COLO829 (cell line): Measurements from ENCODE around the gene MRGPRE.

Experiments
- DNase-seq: peaks from one replicate; pipeline ENCODE4 v3.0.0; 2012; ENCODE audit warnings: low spot score

Gene MRGPRE

DNA sequence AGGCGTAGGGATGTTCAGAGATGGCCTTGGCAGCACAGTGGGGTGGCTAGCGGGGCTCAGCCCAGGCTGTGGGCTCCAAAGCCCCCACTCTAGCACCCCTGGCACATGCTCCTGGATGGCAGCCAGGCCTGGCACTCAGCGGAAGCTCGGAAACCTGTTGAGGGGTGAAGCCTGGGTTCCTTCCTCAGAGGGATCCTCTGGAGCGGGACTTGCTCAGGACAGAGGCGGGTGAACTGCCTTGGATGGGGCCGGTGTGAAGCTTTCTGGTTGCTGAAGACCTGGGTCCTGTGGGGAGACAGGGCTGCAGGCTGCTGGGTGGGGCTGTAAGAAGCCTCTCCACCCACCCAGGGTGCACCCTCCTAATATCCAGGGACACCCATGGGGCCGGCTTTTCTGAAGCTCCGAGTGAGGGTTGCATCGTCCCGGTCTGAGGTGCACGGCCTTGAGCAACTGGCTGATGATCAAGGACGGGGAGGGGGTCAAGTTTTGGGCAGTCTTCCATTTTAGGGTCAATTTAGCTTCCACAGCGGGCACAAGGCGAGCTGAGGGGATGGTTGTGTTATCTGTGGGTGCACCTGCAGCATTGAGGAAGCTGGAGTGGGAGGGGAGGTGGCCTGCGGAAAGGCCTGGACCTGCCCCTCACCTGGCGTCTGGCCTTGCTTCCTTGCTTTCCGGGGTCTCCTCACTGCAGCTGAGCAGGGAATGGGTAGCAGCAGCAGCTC is 5.2 kb downstream of the MRGPRE start:
- no peak for DNase-seq

DNA sequence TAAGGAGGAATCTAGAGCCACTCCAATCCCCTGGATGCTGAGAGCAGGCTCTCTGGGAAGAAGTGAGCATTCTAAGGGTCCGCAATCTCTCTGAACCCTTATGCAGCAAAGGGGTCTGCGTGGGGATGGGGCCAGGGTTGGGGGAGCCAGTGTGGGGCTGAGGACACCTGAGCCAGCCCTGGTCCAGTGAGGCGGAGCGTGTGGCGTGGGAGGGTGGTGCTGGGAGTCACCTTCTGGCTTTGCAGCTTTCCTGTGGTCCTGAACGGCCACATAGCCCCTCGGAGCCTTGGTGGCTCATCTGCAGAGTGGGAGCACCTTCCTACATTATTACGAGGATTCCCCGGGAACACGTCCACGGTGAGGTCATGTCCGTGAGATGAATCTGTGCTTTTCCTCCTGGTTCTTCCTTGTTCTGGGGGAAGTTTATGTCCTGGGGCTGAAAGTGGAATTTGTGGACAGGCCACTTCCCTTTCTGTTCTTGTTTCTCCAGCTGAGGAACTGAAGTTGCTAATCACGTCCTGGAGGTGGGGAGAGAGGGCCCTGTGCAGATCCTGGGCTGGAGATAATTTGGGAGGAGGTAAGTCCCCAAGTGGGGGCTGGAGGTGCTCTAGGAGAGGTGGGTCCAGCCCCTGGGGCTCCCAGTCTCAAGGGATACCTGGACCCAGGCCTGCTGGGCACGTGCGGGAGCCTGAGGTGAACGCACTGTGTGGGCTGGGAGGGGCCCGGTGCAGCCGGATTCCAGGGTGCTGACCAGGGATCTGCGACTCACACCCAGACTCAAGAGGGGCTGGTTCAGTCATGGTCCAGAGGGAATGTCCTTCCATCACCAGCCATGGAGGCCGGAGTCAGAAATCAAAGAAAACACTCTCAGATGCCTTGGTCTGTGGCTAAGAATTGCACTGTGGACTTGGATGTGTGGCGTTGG is 6.1 kb downstream of the MRGPRE start:
- DNase-seq = no peak

GRCh38 chr11:3225159-3225758 is 7.0 kb downstream of the MRGPRE start:
- DNase-seq = no peak

DNA sequence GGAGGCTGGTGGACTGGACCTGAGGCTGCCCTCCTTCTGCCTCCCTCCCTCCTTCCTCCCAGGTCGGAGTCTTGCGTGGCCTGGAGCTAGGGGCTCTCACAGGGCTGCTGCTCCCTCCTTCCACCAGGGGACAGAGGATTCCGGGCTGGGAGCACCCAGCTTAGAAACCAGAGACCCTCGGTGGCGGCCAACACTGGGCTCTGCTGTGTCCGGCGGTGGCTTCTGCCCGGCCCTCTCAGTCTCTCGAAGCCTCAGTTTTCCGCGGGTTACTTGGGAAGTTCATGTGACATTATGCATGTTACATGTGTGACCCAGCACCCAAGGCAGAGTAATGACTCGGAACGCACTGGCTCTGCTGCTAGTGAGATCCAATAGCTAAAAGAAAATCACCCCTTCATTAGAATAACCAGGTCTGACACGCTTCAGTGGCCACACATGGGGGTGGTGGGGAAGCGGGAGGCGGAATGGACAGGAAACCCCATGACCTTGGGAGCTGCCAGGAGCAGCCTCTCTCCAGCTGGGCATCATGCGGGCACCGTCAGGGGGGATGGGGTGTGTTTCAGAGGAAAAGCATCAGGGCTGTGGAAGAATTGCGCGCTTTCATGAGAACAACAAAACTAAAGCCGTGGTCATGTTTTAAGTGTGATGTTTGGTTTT is 7.7 kb downstream of the MRGPRE start:
- no peak for DNase-seq

DNA sequence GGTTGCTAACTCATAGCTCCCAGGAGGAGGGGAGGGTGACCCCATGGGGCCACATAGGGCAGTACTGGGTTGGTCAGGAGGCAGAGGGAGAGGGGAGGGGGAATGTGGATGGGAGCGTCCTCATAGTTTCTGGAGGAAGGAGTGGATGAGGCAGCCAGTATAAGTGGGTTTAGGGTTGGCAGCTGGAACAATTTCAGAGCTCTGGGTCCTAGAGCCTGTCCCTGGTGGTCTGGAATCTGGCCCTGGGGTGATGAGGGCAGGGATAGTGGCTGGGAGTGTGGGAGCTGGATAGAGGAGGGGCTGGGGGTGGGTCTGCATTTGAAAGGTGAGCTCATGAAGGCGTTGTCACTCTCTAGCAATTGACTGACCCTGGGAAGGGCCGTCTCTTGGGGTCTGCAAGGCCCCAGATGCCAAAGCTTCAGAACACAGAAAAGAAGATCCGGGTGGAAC is 8.3 kb downstream of the MRGPRE start:
- DNase-seq = no peak

GRCh38 chr11:3222941-3223915 is 9.0 kb downstream of the MRGPRE start:
- DNase-seq = no peak

DNA sequence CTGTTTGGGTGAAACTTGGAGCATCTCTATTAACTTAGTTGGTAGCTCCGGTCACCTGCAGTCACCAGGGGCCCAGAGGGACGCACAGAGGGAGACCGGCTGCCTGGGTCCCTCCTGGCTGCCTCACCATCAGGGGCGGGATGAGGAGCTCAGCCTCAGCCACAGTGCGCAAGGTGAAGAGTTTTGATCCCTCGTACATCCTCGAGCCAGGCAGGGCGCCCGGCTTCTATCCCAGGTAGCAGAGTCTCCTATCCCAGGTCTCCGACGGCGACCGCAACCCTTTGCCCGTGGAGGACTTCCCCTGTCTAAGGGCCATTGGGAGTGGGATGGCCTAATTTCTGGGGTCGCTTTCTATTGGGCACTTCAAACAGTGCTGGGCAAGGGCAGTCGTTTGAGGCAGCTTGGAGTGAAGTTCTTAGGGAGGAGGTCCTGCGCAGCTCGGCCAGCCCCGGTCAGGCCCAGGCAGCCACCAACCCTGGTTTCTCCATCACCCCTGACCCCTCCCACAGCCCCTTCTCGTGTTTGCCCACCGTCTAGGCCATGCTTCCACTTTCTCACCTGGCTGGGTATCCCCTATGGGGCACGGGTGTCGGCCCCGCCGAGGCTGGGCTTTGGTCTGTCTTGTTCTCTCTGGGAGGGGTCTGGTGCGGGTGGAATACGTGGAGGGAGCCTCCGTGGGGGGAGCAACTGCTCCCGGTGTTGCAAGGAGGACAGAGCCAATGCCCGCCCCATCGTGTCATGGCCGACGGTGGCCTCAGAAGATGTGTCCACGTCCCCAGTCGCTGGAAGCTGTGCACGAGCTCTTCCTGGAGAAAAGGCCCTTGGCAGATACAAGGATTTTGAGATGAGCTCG is 10.0 kb downstream of the MRGPRE start:
- no peak for DNase-seq

DNA sequence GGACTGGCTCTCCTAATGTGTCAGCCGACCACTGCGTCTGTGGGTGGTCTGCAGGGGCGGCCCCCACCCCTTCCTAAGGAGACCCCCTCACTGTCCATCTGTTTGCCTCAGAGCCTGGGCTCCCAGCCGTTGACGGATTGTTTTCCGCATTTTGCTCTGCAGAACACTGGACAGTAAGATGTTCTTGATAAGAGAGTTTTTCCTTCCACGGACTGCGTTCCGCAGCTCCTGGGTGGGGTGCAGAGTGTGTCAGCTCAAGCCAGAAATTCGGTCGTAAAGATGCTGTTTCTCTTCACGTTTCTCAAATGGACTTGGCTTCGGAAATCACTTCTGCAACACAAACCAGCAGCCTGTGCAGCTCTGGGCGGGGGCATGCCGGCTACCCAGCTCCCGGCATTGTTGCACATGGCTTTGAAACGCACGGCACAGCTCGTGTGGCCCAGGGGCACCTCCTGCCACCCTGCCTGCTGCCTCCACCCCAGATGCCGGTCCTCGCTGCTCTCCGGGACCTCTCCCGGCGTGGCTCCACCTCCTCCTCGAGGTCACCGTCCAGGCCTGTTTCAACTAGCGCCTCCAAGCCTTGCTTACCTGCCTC is 10.7 kb downstream of the MRGPRE start:
- DNase-seq = no peak

DNA sequence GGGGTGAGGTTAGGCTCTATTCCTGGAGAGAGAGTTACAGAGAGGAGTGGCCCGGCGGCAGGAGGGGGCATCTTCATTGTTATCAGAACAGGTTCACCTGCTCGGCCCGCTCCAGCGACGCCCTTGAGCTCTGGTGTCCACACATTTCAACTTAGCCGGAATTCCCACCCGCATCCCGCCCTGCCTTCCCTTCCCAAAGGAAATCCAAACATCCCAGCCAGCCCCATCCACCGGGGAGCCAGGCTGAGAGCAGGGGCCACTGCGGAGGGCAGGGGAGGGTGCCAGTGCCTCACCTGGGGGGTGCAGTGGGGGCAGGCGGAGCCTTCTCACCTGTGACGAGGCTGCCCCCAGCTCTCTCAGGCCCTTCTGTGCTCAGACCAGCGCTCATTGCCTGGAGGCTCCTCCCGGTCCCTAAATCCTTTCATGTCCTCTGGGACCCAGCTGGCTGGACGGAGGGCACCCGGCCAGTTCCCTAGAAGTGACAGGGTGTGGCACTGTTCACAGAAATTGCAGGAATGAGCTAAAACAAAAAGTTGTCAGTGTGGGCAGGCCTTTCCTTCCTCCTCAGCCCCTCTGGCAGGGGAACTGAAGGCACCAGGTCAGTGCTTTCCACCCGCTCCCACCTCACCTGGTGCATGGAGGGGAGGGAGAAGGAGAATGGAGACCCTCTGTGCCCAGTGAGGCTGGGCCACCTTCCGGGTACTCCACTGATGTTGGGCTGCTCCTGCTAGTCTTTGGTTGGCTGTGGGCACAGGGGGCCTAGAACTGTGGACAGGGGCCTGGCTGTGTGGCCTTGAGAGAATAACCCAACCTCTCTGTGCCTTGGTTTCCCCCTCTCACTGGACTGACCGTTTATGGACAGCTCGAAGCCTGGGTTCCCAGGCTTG is 11.5 kb downstream of the MRGPRE start:
- DNase-seq = no peak

DNA sequence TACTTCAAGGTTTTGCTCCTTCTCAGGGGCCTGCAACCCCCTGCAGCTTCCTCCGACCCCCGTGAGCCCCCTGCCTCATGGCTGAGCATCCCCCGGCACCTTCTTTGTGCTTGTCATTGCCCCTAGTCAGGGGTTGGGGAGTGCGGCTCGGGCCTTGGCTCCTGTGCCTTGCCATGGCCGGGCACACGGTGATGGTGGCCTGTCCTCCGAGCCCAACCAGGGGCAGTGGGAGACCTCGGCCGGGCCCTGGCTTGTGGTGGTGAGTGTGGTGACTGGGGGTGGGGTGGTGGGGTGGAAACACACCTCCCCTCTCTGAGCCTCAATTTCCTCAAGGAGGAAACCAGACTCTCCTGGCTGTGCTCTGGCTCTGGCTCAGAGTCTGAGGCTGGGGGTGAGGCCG is 12.1 kb downstream of the MRGPRE start:
- DNase-seq = no peak

GRCh38 chr11:3219281-3219892 is 12.8 kb downstream of the MRGPRE start:
- no peak for DNase-seq

DNA sequence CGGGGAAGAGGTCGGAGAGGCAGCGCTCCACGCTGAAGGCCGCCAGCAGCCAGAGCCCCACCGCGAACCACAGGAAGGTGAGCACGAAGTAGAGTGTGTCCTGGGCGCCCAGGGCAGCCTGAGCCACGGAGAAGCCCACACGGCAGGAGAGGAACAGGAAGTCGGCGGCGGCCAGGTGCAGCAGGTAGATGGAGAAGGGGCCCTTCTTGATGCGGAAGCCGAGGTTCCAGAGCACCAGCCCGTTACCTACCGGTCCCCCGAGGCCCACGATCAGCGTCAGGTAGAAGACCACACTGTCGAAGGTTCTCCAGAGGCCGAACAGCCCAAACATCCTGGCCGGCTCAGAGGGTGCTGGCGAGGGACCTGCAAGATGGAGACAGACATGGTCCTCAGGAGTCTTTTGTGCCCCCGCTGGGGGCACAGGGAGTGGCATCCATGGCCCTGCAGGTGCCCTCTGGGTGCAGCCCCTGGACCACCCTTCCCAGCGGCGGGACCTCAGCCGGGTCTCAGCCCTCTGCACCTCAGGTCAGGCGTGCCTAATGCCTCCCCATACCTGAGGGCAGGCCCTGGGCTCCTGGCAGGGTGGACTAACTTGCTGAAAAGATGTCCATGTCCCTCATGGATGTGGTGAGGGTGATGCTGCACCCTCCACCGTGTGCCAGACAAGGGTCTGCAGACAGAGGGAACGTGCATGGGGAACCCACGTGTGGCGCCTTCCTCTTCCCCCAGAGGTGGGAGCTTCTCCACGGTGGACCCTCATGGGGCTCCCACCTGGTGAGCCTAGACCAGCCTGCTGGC is 13.5 kb downstream of the MRGPRE start, which contains the start of gene MRGPRG:
MRGPRG (minus strand) TSS at position 331 of the 798 bp plus-strand sequence; CDS start at position 331, 0 bp downstream.
- no peak for DNase-seq

GRCh38 chr11:3217818-3218482 is 14.3 kb downstream of the MRGPRE start:
- no peak for DNase-seq

GRCh38 chr11:3216027-3216525 is 16.1 kb downstream of the MRGPRE start:
- DNase-seq = no peak

DNA sequence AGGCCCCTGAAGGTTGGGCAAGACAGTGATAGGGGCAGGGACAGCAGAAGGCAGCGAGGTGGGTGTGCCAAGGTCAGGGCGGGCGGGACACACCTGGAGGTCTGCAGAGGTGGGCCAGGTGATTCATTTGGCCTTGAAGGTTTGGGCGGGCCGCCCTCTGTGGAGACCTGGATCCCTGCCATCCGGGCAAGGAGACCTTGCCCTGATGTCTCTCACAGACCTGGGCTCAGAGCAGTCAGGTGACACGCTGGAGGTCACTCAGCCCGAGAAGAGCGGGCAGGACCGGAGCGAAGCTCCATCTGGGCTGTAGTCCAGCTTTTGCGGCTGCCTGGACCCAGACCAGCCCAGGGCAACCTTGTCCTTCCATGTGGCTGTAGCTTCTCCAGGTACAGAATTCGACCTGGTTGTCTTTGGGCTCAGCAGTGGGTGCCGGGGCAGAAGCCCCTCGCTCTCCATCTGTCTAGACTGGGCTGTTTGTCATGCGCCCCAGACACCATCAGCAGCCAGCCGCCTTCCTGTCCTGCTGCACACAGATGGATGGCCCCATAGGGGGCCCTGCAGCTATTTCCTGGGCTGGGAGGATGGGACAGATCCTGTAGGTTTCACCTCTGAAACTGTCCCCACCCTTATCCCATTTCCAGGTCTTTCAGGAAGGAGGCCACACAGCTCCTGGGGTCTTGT is 16.7 kb downstream of the MRGPRE start:
- DNase-seq = no peak

DNA sequence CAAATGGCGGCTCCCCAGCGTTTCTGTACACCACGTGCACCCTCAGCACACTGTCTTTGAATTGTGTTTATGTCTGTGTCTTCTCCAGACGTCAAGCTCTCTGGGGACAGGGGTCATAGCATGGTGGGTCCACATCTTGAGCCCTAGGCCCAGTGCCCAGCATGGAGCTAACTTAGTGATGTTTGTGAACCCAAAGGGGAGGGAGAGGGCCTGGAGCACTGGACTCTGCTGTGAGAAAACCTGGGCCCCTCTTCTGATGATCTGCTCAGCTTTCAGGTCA is 17.9 kb downstream of the MRGPRE start:
- DNase-seq = no peak
